Spleen (tissue), 7 donors: ENCODE measurements around the gene UNC93A.
"Not testable (repeated sequence)": the region's sequence is repeated elsewhere in the genome, so short reads cannot be mapped to it uniquely, and the experiment has no call there.

Experiments used
- CTCF ChIP-seq, 11 experiments: fragments of 200-600 bp in 7 of 11; fragments of 450-650 bp in 4 of 11; sonication (generic) in 4 of 11; IDR thresholded peaks in 8 of 11; conservative IDR thresholded peaks in 3 of 11; 1 replicate in 7 of 11; 2 replicates in 4 of 11; pipeline versions ENCODE4 v1.4.0 to v1.8.0; 2016 to 2021; ENCODE audit warnings: antibody characterized with exemption in 11 of 11, inconsistent platforms in 4 of 11, mild to moderate bottlenecking in 1 of 11
- POLR2A ChIP-seq, 3 donors: fragments of 450-650 bp; IDR thresholded peaks; one replicate each; pipeline ENCODE4 v1.5.1; 2017; ENCODE audit warnings: antibody characterized with exemption in 3 of 3, mild to moderate bottlenecking in 1 of 3
- POLR2AphosphoS5 ChIP-seq, 3 donors: sonication (generic); formaldehyde crosslinking; IDR thresholded peaks; one replicate each; pipeline ENCODE4 v1.5.1; 2017; ENCODE audit warnings: antibody characterized with exemption in 3 of 3
- donor health status: DM: no; HTN: no; CAD: no; lungs with moderate emphysema.
- donor health status: DM: no; HTN: no; CAD: no.
- donor health status: DM: no; HTN: no; CAD: no.

- not testable (repeated sequence) for TF ChIP-seq CTCF (IDR thresholded peaks at IDR 0.05 in 8 of 11, conservative IDR thresholded peaks at IDR 0.05 in 3 of 11); POLR2A (IDR thresholded peaks at IDR 0.05); POLR2AphosphoS5 (IDR thresholded peaks at IDR 0.05)
Observed at GRCh38 chr6:167309355-167310192, 18.5 kb downstream of the UNC93A start.
